Posterior cingulate gyrus (tissue), 11 donors: ENCODE data around the gene SETX.

Experiments
- DNase-seq, 10 donors: peaks; one replicate each; pipeline versions ENCODE4 v3.0.0 to v3.0.0-alpha.2; 2020 to 2021; ENCODE audit warnings: mixed read lengths in 3 of 10
- intact Hi-C: fragments of 100-400 bp; cut with DNase I; formaldehyde crosslinking; loops from one replicate; pipeline ENCODE4 v1.15.1; 2023

SETX gene

GRCh38 chr9:132356324-132356924 is 1.6 kb upstream of the SETX start:
- intact Hi-C loops: no loop called here
- DNase-seq: no peak

GRCh38 chr9:132351404-132352045 is 3.3 kb downstream of the SETX start:
- intact Hi-C loops: no loop called here
- no peak for DNase-seq

- no peak for DNase-seq
- intact Hi-C loops: no loop called here
These were observed 3.9 kb downstream of the SETX start for GRCh38 chr9:132350861-132351315.

GRCh38 chr9:132348676-132349075 is 6.1 kb downstream of the SETX start:
- intact Hi-C loops: no loop called here
- no peak for DNase-seq

- intact Hi-C loops: no loop called here
These were observed 8.6 kb downstream of the SETX start for GRCh38 chr9:132346177-132346576.

GRCh38 chr9:132341177-132341840 is 13.5 kb downstream of the SETX start:
- peak in 5 of 10 donors; percentile 17 to 77 (median 57) for DNase-seq
- intact Hi-C loops: no loop called here

More at GRCh38 chr9:132346177-132346576, 8.6 kb downstream of the SETX start:
- no peak for DNase-seq

GRCh38 chr9:132334364-132334763 is 20.4 kb downstream of the SETX start:
- no peak for DNase-seq
- intact Hi-C loops: no loop called here

GRCh38 chr9:132333556-132333955 is 21.2 kb downstream of the SETX start:
- DNase-seq: no peak
- intact Hi-C loops: no loop called here

GRCh38 chr9:132328580-132328979 is 26.2 kb downstream of the SETX start:
- intact Hi-C loops: no loop called here
- DNase-seq: no peak

- no peak for DNase-seq
- intact Hi-C loops: no loop called here
These were observed 27.2 kb downstream of the SETX start for GRCh38 chr9:132327537-132327936.

- no peak for DNase-seq
- intact Hi-C loops: no loop called here
These were observed 30.4 kb downstream of the SETX start for GRCh38 chr9:132324425-132324824.

- intact Hi-C loops: no loop called here
- no peak for DNase-seq
These were observed 35.2 kb downstream of the SETX start for GRCh38 chr9:132319421-132320110.

GRCh38 chr9:132312873-132313272 is 41.9 kb downstream of the SETX start:
- DNase-seq: no peak
- intact Hi-C loops: no loop called here

GRCh38 chr9:132312426-132312825 is 42.4 kb downstream of the SETX start:
- intact Hi-C loops: no loop called here
- no peak for DNase-seq

- intact Hi-C loops: no loop called here
- peak in 1 of 10 donors; percentile 58 for DNase-seq
These were observed 42.8 kb downstream of the SETX start for GRCh38 chr9:132311978-132312377.

- intact Hi-C loops: no loop called here
- no peak for DNase-seq
These were observed 45.7 kb downstream of the SETX start for GRCh38 chr9:132309056-132309455.

GRCh38 chr9:132301521-132301920 is 53.3 kb downstream of the SETX start:
- no peak for DNase-seq
- intact Hi-C loops: no loop called here

GRCh38 chr9:132299221-132299620 is 55.6 kb downstream of the SETX start:
- no peak for DNase-seq
- intact Hi-C loops: no loop called here

GRCh38 chr9:132295181-132295580 is 59.6 kb downstream of the SETX start:
- DNase-seq: no peak
- intact Hi-C loops: no loop called here

- intact Hi-C loops: no loop called here
- DNase-seq: no peak
These were observed 61.6 kb downstream of the SETX start for GRCh38 chr9:132293145-132293721.

- intact Hi-C loops: no loop called here
These were observed 65.8 kb downstream of the SETX start for GRCh38 chr9:132288966-132289365.

More at GRCh38 chr9:132288966-132289365, 65.8 kb downstream of the SETX start:
- DNase-seq: no peak
